ENCODE data around the gene SCUBE3.

DNA sequence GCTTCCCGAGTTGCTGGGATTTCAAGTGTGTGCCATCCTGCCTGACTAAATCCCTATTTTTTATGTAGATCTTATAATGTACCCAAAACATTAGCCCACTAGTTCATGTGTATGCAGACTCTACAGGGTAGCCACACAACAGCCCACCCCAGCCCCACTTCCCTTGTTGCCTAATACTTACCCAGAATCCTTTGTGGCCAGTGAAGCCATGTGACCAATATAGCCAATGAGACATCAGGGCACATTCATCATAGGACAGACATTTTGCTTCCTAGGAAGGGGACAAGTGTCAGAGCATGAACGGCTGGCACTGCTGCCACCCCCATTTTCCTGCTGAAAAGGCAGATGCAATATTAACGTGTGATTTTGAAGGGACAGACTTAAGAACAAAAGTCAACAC lies 36.6 kb upstream of the SCUBE3 start:
- no peak for TF ChIP-seq POLR2AphosphoS5 (IDR thresholded peaks at IDR 0.05; ENCODE audit: low read depth, low read length)
- no peak for TF ChIP-seq SPI1 (IDR thresholded peaks at IDR 0.05; ENCODE audit: low read depth, low read length)

Measured in GM12891 (cell line).